Heart left ventricle (tissue), 16 donors: ENCODE results near the gene RNF126. TPM values are rescaled to one million over a fixed set of nuclear protein-coding genes. Genes with fewer than 3 reads are reported as not detected.

ENCODE experiments used
- ATAC-seq, 4 donors: fragments of 200-7000 bp; cut with Tn5 transposase; one replicate each; pipeline ENCODE4 v1.9.1; 2020 to 2022; ENCODE audit warnings: moderate library complexity in 4 of 4, mild to moderate bottlenecking in 3 of 4, moderate number of reproducible peaks in 1 of 4
- DNase-seq, 5 donors: peaks; one replicate each; pipeline ENCODE4 v3.0.0-alpha.2; 2020
- H3K27ac ChIP-seq, 12 donors: fragments of 200-600 bp; sonication (generic) in 4 of 12; one replicate each; pipeline versions ENCODE4 v1.5.0 to v1.8.0; 2016 to 2022; ENCODE audit warnings: mild to moderate bottlenecking in 2 of 12
- H3K27me3 ChIP-seq, 9 donors: fragments of 200-600 bp; sonication (generic) in 2 of 9; one replicate each; pipeline versions ENCODE4 v1.5.1 to v1.8.0; 2016 to 2022; ENCODE audit warnings: mild to moderate bottlenecking in 3 of 9
- H3K36me3 ChIP-seq, 9 donors: fragments of 200-600 bp; sonication (generic) in 2 of 9; one replicate each; pipeline versions ENCODE4 v1.5.0 to v1.8.0; 2018 to 2022; ENCODE audit warnings: mild to moderate bottlenecking in 2 of 9
- H3K4me1 ChIP-seq, 12 donors: fragments of 200-600 bp; sonication (generic) in 4 of 12; one replicate each; pipeline versions ENCODE4 v1.5.0 to v1.8.0; 2016 to 2022; ENCODE audit warnings: mild to moderate bottlenecking in 3 of 12
- H3K4me3 ChIP-seq, 12 donors: fragments of 200-600 bp; sonication (generic) in 4 of 12; one replicate each; pipeline versions ENCODE4 v1.5.0 to v1.8.0; 2017 to 2022; ENCODE audit warnings: mild to moderate bottlenecking in 9 of 12, moderate library complexity in 4 of 12
- H3K9me3 ChIP-seq, 12 donors: fragments of 200-600 bp; sonication (generic) in 4 of 12; one replicate each; pipeline versions ENCODE4 v1.5.0 to v1.8.0; 2016 to 2022; ENCODE audit warnings: mild to moderate bottlenecking in 1 of 12
- CTCF ChIP-seq, 12 donors: fragments of 200-600 bp; sonication (generic) in 4 of 12; IDR thresholded peaks; one replicate each; pipeline versions ENCODE4 v1.5.0 to v1.8.0; 2018 to 2022; ENCODE audit warnings: antibody characterized with exemption in 12 of 12, mild to moderate bottlenecking in 5 of 12
- POLR2A ChIP-seq, 2 donors: fragments of 450-650 bp; IDR thresholded peaks; one replicate each; pipeline ENCODE4 v1.6.1; 2017; ENCODE audit warnings: antibody characterized with exemption in 2 of 2, mild to moderate bottlenecking in 2 of 2, moderate library complexity in 2 of 2
- WGBS, 4 donors: extraction: QIAGEN DNeasy Blood & Tissue Kit in 2 of 4; methylation state at CpG; one replicate each; pipeline versions ENCODE4 v1.1.5 to v1.1.7; 2013 to 2018; 5-methylcytosine and 5-hydroxymethylcytosine counted together
- intact Hi-C, 10 donors: fragments of 100-400 bp; cut with DNase I; formaldehyde crosslinking; loops; one replicate each; pipeline versions ENCODE4 v1.11.1 to v1.14.2; 2022
- polyA plus RNA-seq, 2 donors: library from polyadenylated mRNA; stranded (reverse); fragments of 200-250 nt; gene quantifications; one replicate each; pipeline ENCODE4 v1.2.3, GENCODE V29; 2013
- total RNA-seq, 9 donors: library from RNA; depleted of rRNA in 2 of 9; stranded (reverse); fragments of >200 nt in 2 of 9; fragmentation: NEBNext Ultra II Directional in 3 of 9; extraction: Animal tissue kit (Norgen Biotek cat#: 25700) in 3 of 9; gene quantifications; one replicate each; pipeline versions ENCODE4 v1.1.0 to v1.2.4, GENCODE V29; 2016 to 2023
- donor health status: ischemic (EF 13 %, LVEDD 7.1; RV severe dilation, severe dysfunction).
- donor health status: healthy with polysubstance abuse.
- donor health status: DM: no; HTN: yes; CAD: no.
- donor health status: DM: no; HTN: no; CAD: no.
- donor health status: ischemic (EF 25% LVEDD 6.9; RV normal size, moderate dysfunction).
- donor health status: ischemic (EF 25% LVEDD 5.7; RV mildly dilated, moderate dysfunction).
- donor health status: healthy.
- donor health status: DM: yes; HTN: yes; CAD: no.
- donor health status: ischemic (EF 35%, LVEDD 5.7; RV mildly dilated, moderate dysfunction).
- donor health status: nonischemic (EF 11% LVEDD 7.7; RV severe dilation, severe dysfunction).
- donor health status: DM: yes; HTN: yes; CAD: no.
- donor health status: PGD.
- donor health status: ischemic (EF 29% LVEDD 5.4; RV normal size, mild dysfunction).
- donor health status: nonischemic (EF 23%, LVEDD 6.1; RV moderate dilation, normal function).

RNF126 gene
- total and polyA plus RNA-seq, 11 donors, result 21.6 to 105 (median 29.4) TPM

DNA sequence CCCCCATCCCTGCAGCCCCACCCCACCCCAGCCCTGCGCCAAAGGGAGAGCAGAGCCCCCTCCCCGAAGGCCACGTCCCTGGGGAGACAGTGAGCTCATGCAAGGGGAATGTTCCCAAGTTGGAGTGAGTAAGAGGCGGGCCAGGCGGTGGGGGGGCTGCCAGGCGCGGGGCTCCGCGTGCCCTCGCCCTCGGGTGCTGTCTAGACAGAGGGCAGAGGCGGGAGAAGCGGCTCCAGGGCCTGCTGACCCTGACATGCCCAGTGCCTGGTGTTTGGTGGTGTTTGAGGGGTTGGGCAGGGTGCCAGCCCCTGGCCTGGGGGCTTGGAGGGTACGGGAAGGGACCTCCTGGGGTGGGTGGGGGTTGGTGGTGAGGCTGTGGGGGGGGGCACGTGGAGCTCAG lies 14.2 kb upstream of the RNF126 start:
- intact Hi-C loops, result no loop called here
- TF ChIP-seq POLR2A (IDR thresholded peaks at IDR 0.05) (no peak), CTCF (IDR thresholded peaks at IDR 0.05) (no peak)
- no peaks in the 10 kb centered on the region for H3K9me3 ChIP-seq
- H3K27me3 ChIP-seq, result peaks cover 0 to 19% (median 0%) of the 10 kb centered on the region in 9 donors
- DNase-seq (peak; percentile 81 to 91 (median 86)), ATAC-seq (peak; percentile 14 to 57 (median 46))
- 0 to 5% (median 4%) methylated on average over 1 to 15 of the region's 15 CpGs for WGBS, 4 donors
- peaks cover 4 to 66% (median 24%) of the 10 kb centered on the region in 12 donors for H3K4me1 ChIP-seq
- peak overlapping the region; percentile 44 to 87 (median 70) for H3K4me3 ChIP-seq
- peak overlapping the region; percentile 83 to 99 (median 95) for H3K27ac ChIP-seq
- peaks cover 0 to 9% (median 3%) of the 10 kb centered on the region in 9 donors for H3K36me3 ChIP-seq

DNA sequence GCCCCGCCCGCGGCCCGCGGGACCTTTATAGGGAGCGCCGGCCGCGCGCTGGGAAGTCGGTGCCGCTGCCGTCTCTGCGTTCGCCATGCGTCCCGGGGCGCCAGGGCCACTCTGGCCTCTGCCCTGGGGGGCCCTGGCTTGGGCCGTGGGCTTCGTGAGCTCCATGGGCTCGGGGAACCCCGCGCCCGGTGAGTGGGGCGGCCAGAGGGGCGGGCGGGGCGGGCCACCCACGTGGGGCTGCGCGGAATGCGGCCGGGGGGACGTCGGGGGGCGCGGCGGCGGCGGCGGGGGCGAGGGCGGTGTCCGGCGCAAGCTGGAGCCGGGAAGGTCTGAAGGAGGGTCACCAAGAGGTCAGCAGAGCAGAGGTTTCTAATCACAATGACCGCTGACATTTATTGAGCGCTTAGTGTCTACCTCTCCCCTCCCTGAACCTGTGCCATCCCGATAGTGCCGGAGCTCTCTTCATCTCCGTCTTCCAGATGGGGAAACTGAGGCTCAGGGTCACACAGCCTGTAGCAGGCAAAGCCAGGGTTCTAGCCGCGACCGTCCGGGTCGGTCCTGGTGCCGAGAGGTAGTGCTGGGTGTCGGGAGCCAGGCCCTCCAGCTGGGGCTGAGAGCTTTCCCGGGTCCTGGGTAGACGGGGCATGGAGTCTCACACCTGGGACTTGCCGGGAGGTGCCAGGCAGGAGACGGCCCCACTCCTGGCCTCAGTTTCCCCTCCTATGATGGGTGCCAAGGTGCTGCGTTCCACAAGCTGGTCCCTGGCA lies 13.5 kb upstream of the RNF126 start, which contains the start of gene FSTL3:
Gene FSTL3 (plus strand): TSS at position 54 of the 767 bp plus-strand sequence. CDS start 32 bp downstream, at position 86.
- Histone ChIP-seq H3K9me3 (no peaks in the 10 kb centered on the region), H3K27me3 (peaks cover 0 to 19% (median 0%) of the 10 kb centered on the region in 9 donors), H3K4me1 (peaks cover 4 to 66% (median 25%) of the 10 kb centered on the region in 12 donors), H3K4me3 (peak within 1 kb of the TSS; percentile 44 to 87 (median 70)), H3K36me3 (peaks cover 0 to 5% (median under 1%) of the 10 kb centered on the region in 9 donors), H3K27ac (peak within 1 kb of the TSS; percentile 83 to 99 (median 95))
- peak in 1 of 4 donors; percentile 0 for ATAC-seq
- TF ChIP-seq POLR2A (IDR thresholded peaks at IDR 0.05) (peak in 1 of 2 donors; percentile 77), CTCF (IDR thresholded peaks at IDR 0.05) (no peak)
- peak in 1 of 5 donors; percentile 58 for DNase-seq
- 3 to 9% (median 5%) methylated on average over 14 to 63 of the region's 63 CpGs for WGBS, 4 donors
- intact Hi-C loops, result no loop called here

DNA sequence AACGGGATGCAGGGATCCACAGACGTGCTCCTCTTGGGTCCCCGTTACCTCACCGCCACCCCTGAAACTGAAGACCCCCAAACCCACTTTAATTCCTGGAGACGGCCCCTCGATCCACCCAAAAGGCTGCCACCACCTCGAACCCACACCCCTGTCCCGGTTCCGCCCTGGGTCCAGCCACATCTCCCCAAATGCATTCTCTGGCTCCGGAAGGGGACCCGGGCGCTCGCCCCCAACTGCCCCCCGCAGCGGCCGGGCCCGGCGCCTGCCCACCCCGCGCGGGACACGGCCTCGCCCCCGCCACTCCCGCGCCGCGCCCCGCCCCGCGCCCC lies 13.0 kb upstream of the RNF126 start:
- no peaks in the 10 kb centered on the region for H3K9me3 ChIP-seq
- WGBS, 4 donors, result 9 to 37% (median 20%) methylated on average over 5 to 31 of the region's 31 CpGs
- ATAC-seq (no peak), DNase-seq (no peak)
- no peaks in the 10 kb centered on the region for H3K36me3 ChIP-seq
- intact Hi-C loops, result no loop called here
- peaks cover 4 to 62% (median 24%) of the 10 kb centered on the region in 12 donors for H3K4me1 ChIP-seq
- peaks cover 0 to 19% (median 0%) of the 10 kb centered on the region in 9 donors for H3K27me3 ChIP-seq
- TF ChIP-seq POLR2A (IDR thresholded peaks at IDR 0.05) (no peak), CTCF (IDR thresholded peaks at IDR 0.05) (no peak)
- peak overlapping the region in 11 of 12 donors; percentile 32 to 99 (median 95) for H3K27ac ChIP-seq
- peak overlapping the region in 11 of 12 donors; percentile 56 to 87 (median 71) for H3K4me3 ChIP-seq
